Activated CD8-positive, alpha-beta memory T cell treated with anti-CD3 and anti-CD28 coated beads, Interleukin-2, amount 50 U/mL, for 1 hour (primary cell): ENCODE results near the gene SAYSD1.

Experiments
- DNase-seq: peaks from one replicate; pipeline ENCODE4 v3.0.0-alpha.2; 2020; ENCODE audit errors: extremely low read depth

Gene SAYSD1

GRCh38 chr6:39079197-39080125, 35.5 kb downstream of the SAYSD1 start:
- DNase-seq, result no peak

GRCh38 chr6:39078695-39079094, 36.3 kb downstream of the SAYSD1 start:
- DNase-seq, result no peak

- no peak for DNase-seq
Observed at GRCh38 chr6:39077882-39078594, 36.9 kb downstream of the SAYSD1 start.

GRCh38 chr6:39076623-39077535, 38.1 kb downstream of the SAYSD1 start:
- no peak for DNase-seq

GRCh38 chr6:39075807-39076622, 39.0 kb downstream of the SAYSD1 start:
- no peak for DNase-seq

GRCh38 chr6:39075010-39075686, 39.8 kb downstream of the SAYSD1 start:
- DNase-seq, result no peak

GRCh38 chr6:39074486-39074885, 40.5 kb downstream of the SAYSD1 start:
- DNase-seq, result no peak

- no peak for DNase-seq
Observed at GRCh38 chr6:39073471-39074355, 41.3 kb downstream of the SAYSD1 start.

GRCh38 chr6:39072830-39073229, 42.2 kb downstream of the SAYSD1 start:
- no peak for DNase-seq

GRCh38 chr6:39068391-39068790, 46.6 kb downstream of the SAYSD1 start:
- DNase-seq, result no peak

- DNase-seq, result no peak
Observed at GRCh38 chr6:39065561-39065960, 49.4 kb downstream of the SAYSD1 start.

- DNase-seq, result no peak
Observed at GRCh38 chr6:39063526-39063925, 51.5 kb downstream of the SAYSD1 start.

GRCh38 chr6:39062014-39062740, 52.8 kb downstream of the SAYSD1 start:
- no peak for DNase-seq

GRCh38 chr6:39061588-39061987, 53.4 kb downstream of the SAYSD1 start:
- no peak for DNase-seq

- DNase-seq, result no peak
Observed at GRCh38 chr6:39061182-39061581, 53.8 kb downstream of the SAYSD1 start.

- DNase-seq, result no peak
Observed at GRCh38 chr6:39060467-39061160, 54.4 kb downstream of the SAYSD1 start.

GRCh38 chr6:39059496-39060310, 55.3 kb downstream of the SAYSD1 start:
- DNase-seq, result no peak
